Heart left ventricle (tissue), 16 donors: ENCODE results near the gene NKX1-2. TPM values are rescaled to one million over a fixed set of nuclear protein-coding genes. Genes with fewer than 3 reads are reported as not detected.
A peak's percentile ranks its signal among the peaks of the same experiment; 100 is the strongest.

ENCODE experiments used
- ATAC-seq, 4 donors: fragments of 200-7000 bp; cut with Tn5 transposase; one replicate each; pipeline ENCODE4 v1.9.1; 2020 to 2022; ENCODE audit warnings: moderate library complexity in 4 of 4, mild to moderate bottlenecking in 3 of 4, moderate number of reproducible peaks in 1 of 4
- DNase-seq, 5 donors: peaks; one replicate each; pipeline ENCODE4 v3.0.0-alpha.2; 2020
- H3K27ac ChIP-seq, 12 donors: fragments of 200-600 bp; sonication (generic) in 4 of 12; one replicate each; pipeline versions ENCODE4 v1.5.0 to v1.8.0; 2016 to 2022; ENCODE audit warnings: mild to moderate bottlenecking in 2 of 12
- H3K27me3 ChIP-seq, 9 donors: fragments of 200-600 bp; sonication (generic) in 2 of 9; one replicate each; pipeline versions ENCODE4 v1.5.1 to v1.8.0; 2016 to 2022; ENCODE audit warnings: mild to moderate bottlenecking in 3 of 9
- H3K36me3 ChIP-seq, 9 donors: fragments of 200-600 bp; sonication (generic) in 2 of 9; one replicate each; pipeline versions ENCODE4 v1.5.0 to v1.8.0; 2018 to 2022; ENCODE audit warnings: mild to moderate bottlenecking in 2 of 9
- H3K4me1 ChIP-seq, 12 donors: fragments of 200-600 bp; sonication (generic) in 4 of 12; one replicate each; pipeline versions ENCODE4 v1.5.0 to v1.8.0; 2016 to 2022; ENCODE audit warnings: mild to moderate bottlenecking in 3 of 12
- H3K4me3 ChIP-seq, 12 donors: fragments of 200-600 bp; sonication (generic) in 4 of 12; one replicate each; pipeline versions ENCODE4 v1.5.0 to v1.8.0; 2017 to 2022; ENCODE audit warnings: mild to moderate bottlenecking in 9 of 12, moderate library complexity in 4 of 12
- H3K9me3 ChIP-seq, 12 donors: fragments of 200-600 bp; sonication (generic) in 4 of 12; one replicate each; pipeline versions ENCODE4 v1.5.0 to v1.8.0; 2016 to 2022; ENCODE audit warnings: mild to moderate bottlenecking in 1 of 12
- CTCF ChIP-seq, 12 donors: fragments of 200-600 bp; sonication (generic) in 4 of 12; IDR thresholded peaks; one replicate each; pipeline versions ENCODE4 v1.5.0 to v1.8.0; 2018 to 2022; ENCODE audit warnings: antibody characterized with exemption in 12 of 12, mild to moderate bottlenecking in 5 of 12
- POLR2A ChIP-seq, 2 donors: fragments of 450-650 bp; IDR thresholded peaks; one replicate each; pipeline ENCODE4 v1.6.1; 2017; ENCODE audit warnings: antibody characterized with exemption in 2 of 2, mild to moderate bottlenecking in 2 of 2, moderate library complexity in 2 of 2
- WGBS, 4 donors: extraction: QIAGEN DNeasy Blood & Tissue Kit in 2 of 4; methylation state at CpG; one replicate each; pipeline versions ENCODE4 v1.1.5 to v1.1.7; 2013 to 2018; 5-methylcytosine and 5-hydroxymethylcytosine counted together
- intact Hi-C, 10 donors: fragments of 100-400 bp; cut with DNase I; formaldehyde crosslinking; loops; one replicate each; pipeline versions ENCODE4 v1.11.1 to v1.14.2; 2022
- polyA plus RNA-seq, 2 donors: library from polyadenylated mRNA; stranded (reverse); fragments of 200-250 nt; gene quantifications; one replicate each; pipeline ENCODE4 v1.2.3, GENCODE V29; 2013
- total RNA-seq, 9 donors: library from RNA; depleted of rRNA in 2 of 9; stranded (reverse); fragments of >200 nt in 2 of 9; fragmentation: NEBNext Ultra II Directional in 3 of 9; extraction: Animal tissue kit (Norgen Biotek cat#: 25700) in 3 of 9; gene quantifications; one replicate each; pipeline versions ENCODE4 v1.1.0 to v1.2.4, GENCODE V29; 2016 to 2023
- donor health status: ischemic (EF 13 %, LVEDD 7.1; RV severe dilation, severe dysfunction).
- donor health status: healthy with polysubstance abuse.
- donor health status: DM: no; HTN: yes; CAD: no.
- donor health status: DM: no; HTN: no; CAD: no.
- donor health status: ischemic (EF 25% LVEDD 6.9; RV normal size, moderate dysfunction).
- donor health status: ischemic (EF 25% LVEDD 5.7; RV mildly dilated, moderate dysfunction).
- donor health status: healthy.
- donor health status: DM: yes; HTN: yes; CAD: no.
- donor health status: ischemic (EF 35%, LVEDD 5.7; RV mildly dilated, moderate dysfunction).
- donor health status: nonischemic (EF 11% LVEDD 7.7; RV severe dilation, severe dysfunction).
- donor health status: DM: yes; HTN: yes; CAD: no.
- donor health status: PGD.
- donor health status: ischemic (EF 29% LVEDD 5.4; RV normal size, mild dysfunction).
- donor health status: nonischemic (EF 23%, LVEDD 6.1; RV moderate dilation, normal function).

NKX1-2 gene
- total and polyA plus RNA-seq, 11 donors = not detected

GRCh38 chr10:124416733-124417132 is 33.1 kb downstream of the NKX1-2 start:
- no peaks in the 10 kb centered on the region for H3K9me3 ChIP-seq
- peaks cover 0 to 14% (median 0%) of the 10 kb centered on the region in 9 donors for H3K27me3 ChIP-seq
- H3K27ac ChIP-seq = no peak overlapping the region
- peaks cover 0 to 43% (median 24%) of the 10 kb centered on the region in 12 donors for H3K4me1 ChIP-seq
- ATAC-seq = no peak
- H3K4me3 ChIP-seq = peak overlapping the region in 2 of 12 donors; percentile 83 to 95
- intact Hi-C loops = loop anchor here in 1 of 10 donors (5.0 kb wide), 1 partner anchor 326 kb away; the partner anchor contains the start of gene FAM53B
- no peak for DNase-seq
- TF ChIP-seq CTCF (IDR thresholded peaks at IDR 0.05) = no peak
- no peak for TF ChIP-seq POLR2A (IDR thresholded peaks at IDR 0.05)
- WGBS, 4 donors = 75 to 84% (median 81%) methylated on average over 6 of the region's 6 CpGs
- peaks cover 0 to 6% (median 0%) of the 10 kb centered on the region in 9 donors for H3K36me3 ChIP-seq

- 76 to 87% (median 84%) methylated on average over 2 of the region's 2 CpGs for WGBS, 4 donors
- intact Hi-C loops = loop anchor here in 1 of 10 donors (5.0 kb wide), 1 partner anchor 327 kb away; the partner anchor contains the start of gene FAM53B
- Histone ChIP-seq H3K27ac (peak overlapping the region in 1 of 12 donors; percentile 8), H3K4me1 (peaks cover 0 to 43% (median 24%) of the 10 kb centered on the region in 12 donors), H3K36me3 (peaks cover 0 to 21% (median 10%) of the 10 kb centered on the region in 9 donors), H3K9me3 (no peaks in the 10 kb centered on the region), H3K27me3 (peaks cover 0 to 6% (median 0%) of the 10 kb centered on the region in 9 donors), H3K4me3 (peak overlapping the region in 1 of 12 donors; percentile 19)
- TF ChIP-seq CTCF (IDR thresholded peaks at IDR 0.05) = no peak
- no peak for TF ChIP-seq POLR2A (IDR thresholded peaks at IDR 0.05)
- ATAC-seq = no peak
- no peak for DNase-seq
Measured at GRCh38 chr10:124415210-124415609, 34.6 kb downstream of the NKX1-2 start.

GRCh38 chr10:124414076-124414475 is 35.8 kb downstream of the NKX1-2 start:
- Histone ChIP-seq H3K4me3 (no peak overlapping the region), H3K9me3 (no peaks in the 10 kb centered on the region), H3K36me3 (peaks cover 0 to 31% (median 16%) of the 10 kb centered on the region in 9 donors), H3K27me3 (no peaks in the 10 kb centered on the region), H3K4me1 (peaks cover 0 to 37% (median 24%) of the 10 kb centered on the region in 12 donors), H3K27ac (peak overlapping the region in 1 of 12 donors; percentile 7)
- DNase-seq = no peak
- ATAC-seq = no peak
- 43 to 51% (median 48%) methylated on average over 4 of the region's 4 CpGs for WGBS, 4 donors
- intact Hi-C loops = no loop called here
- TF ChIP-seq CTCF (IDR thresholded peaks at IDR 0.05) (no peak), POLR2A (IDR thresholded peaks at IDR 0.05) (no peak)

- no peaks in the 10 kb centered on the region for H3K9me3 ChIP-seq
- no peak for ATAC-seq
- intact Hi-C loops = no loop called here
- TF ChIP-seq POLR2A (IDR thresholded peaks at IDR 0.05) (no peak), CTCF (IDR thresholded peaks at IDR 0.05) (no peak)
- DNase-seq = no peak
- H3K4me3 ChIP-seq = no peak overlapping the region
- no peak overlapping the region for H3K27ac ChIP-seq
- H3K36me3 ChIP-seq = peaks cover 0 to 75% (median 50%) of the 10 kb centered on the region in 9 donors
- H3K27me3 ChIP-seq = no peaks in the 10 kb centered on the region
- peaks cover 0 to 13% (median 8%) of the 10 kb centered on the region in 12 donors for H3K4me1 ChIP-seq
Measured at GRCh38 chr10:124409696-124410095, 40.1 kb downstream of the NKX1-2 start.
